HUES48 (cell line): ENCODE measurements around the gene EGFLAM.

ENCODE experiments used
- H3K27ac ChIP-seq: one replicate; pipeline ENCODE4 v1.7.0; 2013; ENCODE audit warnings: low read depth, low read length, inconsistent platforms
- H3K27me3 ChIP-seq: 2 replicates; pipeline ENCODE4 v1.6.1; 2013; ENCODE audit warnings: mild to moderate bottlenecking, low read length; ENCODE audit not compliant: control insufficient read depth, insufficient read depth
- H3K36me3 ChIP-seq: 2 replicates; pipeline ENCODE4 v1.6.1; 2013; ENCODE audit warnings: low read length; ENCODE audit not compliant: control insufficient read depth, insufficient read depth
- H3K4me1 ChIP-seq: 2 replicates; pipeline ENCODE4 v1.6.1; 2013; ENCODE audit warnings: mild to moderate bottlenecking, low read length; ENCODE audit not compliant: control insufficient read depth, insufficient read depth
- H3K4me3 ChIP-seq: 2 replicates; pipeline ENCODE4 v1.5.1; 2013; ENCODE audit warnings: mild to moderate bottlenecking, low read depth, low read length
- H3K9ac ChIP-seq: 2 replicates; pipeline ENCODE4 v1.6.1; 2013; ENCODE audit warnings: mild to moderate bottlenecking, low read depth, low read length, moderate library complexity
- H3K9me3 ChIP-seq: 2 replicates; pipeline ENCODE4 v1.6.1; 2013; ENCODE audit warnings: low read length; ENCODE audit not compliant: control insufficient read depth, insufficient read depth

EGFLAM gene

GRCh38 chr5:38463634-38464521, 205.5 kb downstream of the EGFLAM start:
- no peaks in the 10 kb centered on the region for H3K36me3 ChIP-seq
- no peak overlapping the region for H3K27ac ChIP-seq
- no peak overlapping the region for H3K4me3 ChIP-seq

GRCh38 chr5:38465061-38465460, 206.7 kb downstream of the EGFLAM start:
- Histone ChIP-seq H3K4me3 (no peak overlapping the region), H3K27ac (no peak overlapping the region), H3K27me3 (no peaks in the 10 kb centered on the region), H3K9me3 (no peaks in the 10 kb centered on the region), H3K9ac (no peak overlapping the region), H3K36me3 (no peaks in the 10 kb centered on the region), H3K4me1 (0 out of 2 replicates have a peak, but pooled peaks cover 6% of the 10 kb centered on the region)

More at GRCh38 chr5:38463634-38464521, 205.5 kb downstream of the EGFLAM start:
- H3K9ac ChIP-seq = no peak overlapping the region
- H3K27me3 ChIP-seq = no peaks in the 10 kb centered on the region
- 0 out of 2 replicates have a peak, but pooled peaks cover 6% of the 10 kb centered on the region for H3K4me1 ChIP-seq
- no peaks in the 10 kb centered on the region for H3K9me3 ChIP-seq

- Histone ChIP-seq H3K4me1 (0 out of 2 replicates have a peak, but pooled peaks cover 6% of the 10 kb centered on the region), H3K4me3 (no peak overlapping the region), H3K36me3 (no peaks in the 10 kb centered on the region), H3K27ac (no peak overlapping the region), H3K9me3 (no peaks in the 10 kb centered on the region), H3K27me3 (no peaks in the 10 kb centered on the region), H3K9ac (no peak overlapping the region)
These were observed 207.5 kb downstream of the EGFLAM start for GRCh38 chr5:38465702-38466423.

- H3K9me3 ChIP-seq = no peaks in the 10 kb centered on the region
- H3K4me1 ChIP-seq = 0 out of 2 replicates have a peak, but pooled peaks cover 6% of the 10 kb centered on the region
- no peak overlapping the region for H3K9ac ChIP-seq
- H3K36me3 ChIP-seq = no peaks in the 10 kb centered on the region
- no peak overlapping the region for H3K27ac ChIP-seq
- no peaks in the 10 kb centered on the region for H3K27me3 ChIP-seq
- no peak overlapping the region for H3K4me3 ChIP-seq
These were observed 208.2 kb downstream of the EGFLAM start for GRCh38 chr5:38466424-38467189.

- no peak overlapping the region for H3K9ac ChIP-seq
- no peak overlapping the region for H3K4me3 ChIP-seq
- H3K4me1 ChIP-seq = 0 out of 2 replicates have a peak, but pooled peaks cover 6% of the 10 kb centered on the region
- H3K9me3 ChIP-seq = no peaks in the 10 kb centered on the region
- no peak overlapping the region for H3K27ac ChIP-seq
- H3K27me3 ChIP-seq = no peaks in the 10 kb centered on the region
- no peaks in the 10 kb centered on the region for H3K36me3 ChIP-seq
These were observed 209.1 kb downstream of the EGFLAM start for GRCh38 chr5:38467353-38468040.

GRCh38 chr5:38468202-38468673, 209.9 kb downstream of the EGFLAM start:
- no peak overlapping the region for H3K9ac ChIP-seq

GRCh38 chr5:38468978-38469706, 210.8 kb downstream of the EGFLAM start:
- H3K36me3 ChIP-seq = no peaks in the 10 kb centered on the region
- H3K9ac ChIP-seq = no peak overlapping the region
- no peaks in the 10 kb centered on the region for H3K27me3 ChIP-seq
- H3K4me1 ChIP-seq = 0 out of 2 replicates have a peak, but pooled peaks cover 6% of the 10 kb centered on the region
- H3K27ac ChIP-seq = no peak overlapping the region
- no peak overlapping the region for H3K4me3 ChIP-seq
- no peaks in the 10 kb centered on the region for H3K9me3 ChIP-seq

More at GRCh38 chr5:38468202-38468673, 209.9 kb downstream of the EGFLAM start:
- Histone ChIP-seq H3K27ac (no peak overlapping the region), H3K27me3 (no peaks in the 10 kb centered on the region), H3K9me3 (no peaks in the 10 kb centered on the region), H3K36me3 (no peaks in the 10 kb centered on the region), H3K4me3 (no peak overlapping the region), H3K4me1 (0 out of 2 replicates have a peak, but pooled peaks cover 6% of the 10 kb centered on the region)

GRCh38 chr5:38469707-38470267, 211.4 kb downstream of the EGFLAM start:
- Histone ChIP-seq H3K36me3 (no peaks in the 10 kb centered on the region), H3K27ac (no peak overlapping the region), H3K4me1 (0 out of 2 replicates have a peak, but pooled peaks cover 6% of the 10 kb centered on the region), H3K9me3 (no peaks in the 10 kb centered on the region), H3K9ac (no peak overlapping the region), H3K27me3 (no peaks in the 10 kb centered on the region), H3K4me3 (no peak overlapping the region)

GRCh38 chr5:38471709-38472108, 213.3 kb downstream of the EGFLAM start:
- Histone ChIP-seq H3K9me3 (no peaks in the 10 kb centered on the region), H3K4me3 (no peak overlapping the region), H3K36me3 (no peaks in the 10 kb centered on the region), H3K27me3 (no peaks in the 10 kb centered on the region), H3K27ac (no peak overlapping the region), H3K4me1 (0 out of 2 replicates have a peak, but pooled peaks cover 6% of the 10 kb centered on the region), H3K9ac (no peak overlapping the region)
